ENCODE measurements around the gene SVIP.
A peak's percentile ranks its signal among the peaks of the same experiment; 100 is the strongest.

The SVIP gene

GRCh38 chr11:22792497-22792896 lies 37.1 kb downstream of the SVIP start:
- no peaks in the 10 kb centered on the region for H3K79me2 ChIP-seq (ENCODE audit: insufficient read depth, low read length)
- H2AFZ ChIP-seq (ENCODE audit: low read depth, low read length, severe bottlenecking): no peak overlapping the region
- no peaks in the 10 kb centered on the region for H3K9me3 ChIP-seq (ENCODE audit: insufficient read depth, low read length)
- no peaks in the 10 kb centered on the region for H3K27me3 ChIP-seq (ENCODE audit: low read length)
- H3K4me2 ChIP-seq (ENCODE audit: low read depth, low read length, poor library complexity, severe bottlenecking): no peak overlapping the region
- no peak overlapping the region for H3K27ac ChIP-seq (ENCODE audit: low read depth, low read length)
- H3K9me2 ChIP-seq (replicated peaks; ENCODE audit: insufficient read depth, low read length): no peaks in the 10 kb centered on the region
- no peak overlapping the region for H3K9ac ChIP-seq (ENCODE audit: low read length)
- H3K36me3 ChIP-seq (ENCODE audit: low read length): no peaks in the 10 kb centered on the region
- H3F3A ChIP-seq (ENCODE audit: insufficient read depth): no peaks in the 10 kb centered on the region
- H3K4me3 ChIP-seq (ENCODE audit: insufficient read depth, low read length, poor library complexity, severe bottlenecking): no peak overlapping the region
- H4K20me1 ChIP-seq (ENCODE audit: low read depth, low read length): no peaks in the 10 kb centered on the region
- TF ChIP-seq CTCF (IDR thresholded peaks at IDR 0.05; ENCODE audit: insufficient read depth, low read length, poor library complexity, severe bottlenecking) (no peak), EZH2phosphoT487 (conservative IDR thresholded peaks at IDR 0.05; ENCODE audit: low read length) (no peak)

- Histone ChIP-seq H3F3A (ENCODE audit: insufficient read depth) (no peaks in the 10 kb centered on the region), H3K27me3 (ENCODE audit: low read length) (no peaks in the 10 kb centered on the region), H3K27ac (ENCODE audit: low read depth, low read length) (no peak overlapping the region), H2AFZ (ENCODE audit: low read depth, low read length, severe bottlenecking) (no peak overlapping the region), H4K20me1 (ENCODE audit: low read depth, low read length) (no peaks in the 10 kb centered on the region), H3K4me3 (ENCODE audit: insufficient read depth, low read length, poor library complexity, severe bottlenecking) (no peak overlapping the region), H3K9ac (ENCODE audit: low read length) (no peak overlapping the region), H3K9me2 (replicated peaks; ENCODE audit: insufficient read depth, low read length) (no peaks in the 10 kb centered on the region), H3K36me3 (ENCODE audit: low read length) (no peaks in the 10 kb centered on the region), H3K79me2 (ENCODE audit: insufficient read depth, low read length) (no peaks in the 10 kb centered on the region), H3K9me3 (ENCODE audit: insufficient read depth, low read length) (no peaks in the 10 kb centered on the region), H3K4me2 (ENCODE audit: low read depth, low read length, poor library complexity, severe bottlenecking) (no peak overlapping the region)
- TF ChIP-seq EZH2phosphoT487 (conservative IDR thresholded peaks at IDR 0.05; ENCODE audit: low read length): no peak
- TF ChIP-seq CTCF (IDR thresholded peaks at IDR 0.05; ENCODE audit: insufficient read depth, low read length, poor library complexity, severe bottlenecking): peak; percentile 35
Observed at GRCh38 chr11:22787551-22788162, 41.9 kb downstream of the SVIP start.

DNA sequence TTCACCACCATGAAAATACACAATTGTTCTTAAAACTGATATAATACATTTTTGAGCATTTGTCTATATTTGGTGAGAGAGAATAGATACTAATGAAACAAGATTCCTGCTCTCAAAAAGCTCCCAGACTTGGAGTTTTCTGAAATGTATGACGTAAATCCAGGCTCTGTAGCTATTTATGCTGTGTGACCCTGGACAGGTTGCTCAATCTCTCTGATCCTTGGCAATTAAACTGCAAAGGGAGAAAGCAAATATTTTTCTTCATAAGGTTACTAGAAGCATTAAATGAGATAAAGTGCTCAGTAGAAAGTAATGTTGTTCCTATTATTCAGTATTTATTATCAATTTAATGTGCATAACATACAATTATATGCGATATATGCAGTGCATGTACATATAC lies 42.5 kb downstream of the SVIP start:
- H3K27me3 ChIP-seq (ENCODE audit: low read length): no peaks in the 10 kb centered on the region
- H2AFZ ChIP-seq (ENCODE audit: low read depth, low read length, severe bottlenecking): no peak overlapping the region
- no peaks in the 10 kb centered on the region for H3K79me2 ChIP-seq (ENCODE audit: insufficient read depth, low read length)
- no peak overlapping the region for H3K4me2 ChIP-seq (ENCODE audit: low read depth, low read length, poor library complexity, severe bottlenecking)
- no peaks in the 10 kb centered on the region for H3K9me2 ChIP-seq (replicated peaks; ENCODE audit: insufficient read depth, low read length)
- H3K27ac ChIP-seq (ENCODE audit: low read depth, low read length): no peak overlapping the region
- no peaks in the 10 kb centered on the region for H4K20me1 ChIP-seq (ENCODE audit: low read depth, low read length)
- H3K9me3 ChIP-seq (ENCODE audit: insufficient read depth, low read length): no peaks in the 10 kb centered on the region
- H3K4me3 ChIP-seq (ENCODE audit: insufficient read depth, low read length, poor library complexity, severe bottlenecking): no peak overlapping the region
- H3K9ac ChIP-seq (ENCODE audit: low read length): no peak overlapping the region
- no peaks in the 10 kb centered on the region for H3K36me3 ChIP-seq (ENCODE audit: low read length)
- TF ChIP-seq CTCF (IDR thresholded peaks at IDR 0.05; ENCODE audit: insufficient read depth, low read length, poor library complexity, severe bottlenecking) (no peak), EZH2phosphoT487 (conservative IDR thresholded peaks at IDR 0.05; ENCODE audit: low read length) (no peak)
- H3F3A ChIP-seq (ENCODE audit: insufficient read depth): no peaks in the 10 kb centered on the region

All from SU-DHL-6 (cell line).